HG03108 (cell line): Measurements from ENCODE around the gene PROCA1.

ENCODE experiments used
- ATAC-seq: cut with Tn5 transposase; IDR thresholded peaks from one replicate; pipeline ENCODE4 v1.9.1; 2021; ENCODE audit warnings: moderate library complexity; ENCODE audit not compliant: unreplicated experiment

PROCA1 gene

DNA sequence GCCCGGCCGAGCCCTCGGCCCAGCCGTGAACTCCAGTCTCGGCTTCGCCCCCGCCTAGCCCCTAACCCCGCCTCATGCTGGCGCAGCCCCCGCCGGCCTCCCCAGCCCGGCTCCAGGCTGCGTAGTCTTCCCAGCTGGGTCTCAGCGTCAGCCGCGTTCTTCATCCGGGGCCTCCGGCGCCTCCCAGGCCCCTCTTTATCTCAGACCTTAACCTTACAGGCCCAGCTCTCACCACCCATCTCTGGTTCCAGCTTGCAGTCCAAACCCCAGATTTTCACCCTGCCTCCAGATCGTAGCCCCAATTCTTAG is at the start of gene PROCA1:
Gene PROCA1, minus strand, starts transcription at position 166 of the 309 bp plus-strand sequence. CDS start 228 bp downstream, outside the sequence.
- ATAC-seq: no peak

- ATAC-seq: no peak
These were observed 49.2 kb upstream of the PROCA1 start for GRCh38 chr17:28760601-28761562.

GRCh38 chr17:28759256-28759865 is 47.7 kb upstream of the PROCA1 start:
- ATAC-seq: no peak

DNA sequence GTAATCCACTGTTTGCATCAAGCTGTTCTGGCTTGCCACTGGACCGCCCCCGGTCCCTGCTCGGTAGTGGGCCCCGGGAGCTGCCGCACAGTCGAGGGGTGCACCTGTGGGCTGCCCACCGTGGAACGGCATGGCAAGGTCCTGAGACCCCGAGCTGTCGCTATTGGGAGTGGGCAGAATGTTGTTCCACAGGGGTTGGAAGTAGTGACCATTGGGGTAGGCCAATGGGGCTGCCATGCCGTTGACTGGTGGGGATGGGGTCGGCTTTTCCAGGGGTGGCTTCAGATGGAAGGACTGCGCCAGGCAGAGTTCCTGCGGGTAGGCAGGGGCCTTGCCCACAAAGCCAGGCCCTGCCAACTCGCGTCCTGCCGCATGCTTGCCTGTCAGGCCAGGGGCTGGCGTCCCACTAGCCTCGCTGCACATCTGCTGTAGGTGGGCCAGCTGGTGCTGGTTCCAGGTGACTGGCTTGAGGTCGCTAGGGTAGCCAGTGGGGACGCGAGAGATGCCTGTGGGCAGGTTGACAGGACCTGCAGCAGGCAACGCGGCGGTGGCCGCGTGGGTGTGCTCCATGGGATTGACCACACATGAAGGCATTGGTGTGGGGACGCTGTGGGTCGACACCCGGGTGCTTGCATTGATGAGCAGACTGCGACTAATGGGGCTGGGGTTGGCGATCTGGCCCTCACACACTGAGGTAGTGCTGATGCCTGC is 46.9 kb upstream of the PROCA1 start:
- no peak for ATAC-seq

DNA sequence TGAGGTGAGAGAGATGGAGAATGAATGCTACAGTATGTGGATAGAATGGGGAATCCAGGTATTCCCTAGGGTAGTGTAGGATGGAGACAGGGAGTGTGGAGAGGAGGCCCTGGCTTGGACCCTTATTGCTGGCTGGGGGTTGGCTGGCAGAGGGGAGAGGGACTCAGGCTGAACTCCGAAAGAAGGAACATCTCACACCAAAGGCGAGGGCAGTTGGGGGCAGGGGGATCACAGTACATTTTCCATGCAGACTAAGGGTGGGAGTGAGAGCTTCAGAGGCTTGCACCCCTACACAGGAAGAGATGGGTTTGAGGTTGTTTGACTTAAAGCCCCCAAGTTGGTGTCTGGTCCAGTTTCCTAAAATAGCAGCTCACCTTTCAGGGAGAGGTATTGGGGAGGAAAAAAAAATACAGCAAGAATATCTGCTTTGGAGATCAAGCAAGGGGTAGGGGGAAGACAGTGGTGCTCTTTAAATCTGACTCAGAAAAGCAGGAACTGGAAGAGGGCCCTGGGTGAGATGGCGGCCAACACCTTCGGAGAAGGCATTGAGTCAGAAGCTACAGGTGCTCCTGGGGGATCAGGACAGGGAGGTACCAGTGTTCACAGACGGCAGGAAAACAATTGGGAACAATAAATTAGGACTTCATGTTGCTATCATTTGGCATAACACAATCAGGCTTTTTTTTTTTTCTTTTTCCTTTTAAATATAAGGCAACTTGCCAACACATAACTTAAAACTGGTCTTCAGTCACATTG is 44.5 kb upstream of the PROCA1 start:
- no peak for ATAC-seq

DNA sequence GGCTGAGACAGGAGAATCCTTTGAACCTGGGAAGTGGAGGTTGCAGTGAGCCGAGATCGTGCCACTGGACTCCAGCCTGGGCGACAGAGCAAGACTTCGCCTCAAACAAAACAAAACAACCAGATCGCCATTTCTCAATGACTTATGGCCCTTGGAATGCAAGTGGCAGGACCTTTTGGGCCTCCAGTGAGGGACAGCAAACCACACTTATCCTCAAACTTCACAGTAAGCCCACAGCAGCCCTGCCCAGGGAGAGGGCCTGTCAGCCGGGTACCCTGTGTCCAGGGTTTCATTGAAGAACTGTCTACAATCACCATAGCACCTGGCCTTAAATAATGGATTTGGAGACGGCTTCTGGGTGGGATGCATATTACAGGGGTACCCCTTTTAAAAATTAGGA is 43.8 kb upstream of the PROCA1 start:
- no peak for ATAC-seq

DNA sequence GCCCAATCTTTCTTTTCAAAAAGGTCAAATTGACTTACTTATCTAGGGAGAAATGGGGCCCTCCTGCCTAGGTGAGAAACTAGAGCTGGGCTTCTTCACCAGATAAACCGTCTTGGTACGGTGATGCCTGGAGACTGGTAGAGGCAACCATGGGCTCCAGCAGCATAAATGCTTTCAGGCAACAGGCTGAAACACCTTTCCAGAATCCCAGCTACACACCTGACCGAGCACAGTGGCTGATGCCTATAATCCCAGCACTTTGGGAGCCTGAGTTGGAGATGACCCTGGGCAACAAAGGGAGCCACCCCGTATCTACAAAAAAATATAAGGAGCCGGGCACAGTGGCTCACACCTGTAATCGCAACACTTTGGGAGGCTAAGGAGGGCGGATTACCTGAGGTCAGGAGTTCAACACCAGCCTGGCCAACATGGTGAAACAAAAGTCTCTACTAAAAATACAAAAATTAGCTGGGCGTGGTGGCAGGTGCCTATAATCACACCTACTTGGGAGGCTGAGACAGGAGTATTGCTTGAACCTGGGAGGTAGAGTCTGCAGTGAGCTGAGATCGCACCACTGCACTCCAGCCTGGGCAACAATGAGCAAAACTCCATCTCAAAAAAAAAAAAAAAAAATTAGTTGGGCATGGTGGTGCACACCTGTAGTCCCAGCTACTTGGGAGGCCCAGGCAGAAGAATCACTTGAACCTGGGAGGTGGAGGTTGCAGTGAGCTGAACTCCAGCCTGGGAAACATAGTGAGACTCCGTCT is 40.1 kb upstream of the PROCA1 start:
- ATAC-seq: no peak

GRCh38 chr17:28750178-28751047 is 38.7 kb upstream of the PROCA1 start:
- peak; percentile 70 for ATAC-seq

DNA sequence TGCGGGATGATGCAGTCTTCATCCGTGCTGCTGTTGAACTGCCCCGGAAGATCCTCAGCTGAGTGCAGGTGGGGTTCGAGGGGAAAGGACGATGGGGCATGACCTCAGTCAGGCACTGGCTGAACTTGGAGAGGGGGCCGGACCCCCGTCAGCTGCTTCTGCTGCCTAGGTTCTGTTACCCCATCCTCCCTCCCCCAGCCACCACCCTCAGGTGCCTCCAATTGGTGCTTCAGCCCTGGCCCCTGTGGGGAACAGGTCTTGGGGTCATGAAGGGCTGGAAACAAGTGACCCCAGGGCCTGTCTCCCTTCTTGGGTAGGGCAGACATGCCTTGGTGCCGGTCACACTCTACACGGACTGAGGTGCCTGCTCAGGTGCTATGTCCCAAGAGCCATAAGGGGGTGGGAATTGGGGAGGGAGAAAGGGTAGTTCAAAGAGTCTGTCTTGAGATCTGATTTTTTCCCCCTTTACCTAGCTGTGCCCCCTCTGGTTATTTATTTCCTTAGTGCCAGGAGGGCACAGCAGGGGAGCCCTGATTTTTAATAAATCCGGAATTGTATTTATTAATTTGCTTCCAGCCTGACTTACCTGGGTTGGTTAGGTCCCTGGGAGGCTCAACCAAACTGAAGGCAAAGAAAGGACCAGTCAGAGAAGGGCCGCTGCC is 38.0 kb upstream of the PROCA1 start:
- ATAC-seq: no peak

DNA sequence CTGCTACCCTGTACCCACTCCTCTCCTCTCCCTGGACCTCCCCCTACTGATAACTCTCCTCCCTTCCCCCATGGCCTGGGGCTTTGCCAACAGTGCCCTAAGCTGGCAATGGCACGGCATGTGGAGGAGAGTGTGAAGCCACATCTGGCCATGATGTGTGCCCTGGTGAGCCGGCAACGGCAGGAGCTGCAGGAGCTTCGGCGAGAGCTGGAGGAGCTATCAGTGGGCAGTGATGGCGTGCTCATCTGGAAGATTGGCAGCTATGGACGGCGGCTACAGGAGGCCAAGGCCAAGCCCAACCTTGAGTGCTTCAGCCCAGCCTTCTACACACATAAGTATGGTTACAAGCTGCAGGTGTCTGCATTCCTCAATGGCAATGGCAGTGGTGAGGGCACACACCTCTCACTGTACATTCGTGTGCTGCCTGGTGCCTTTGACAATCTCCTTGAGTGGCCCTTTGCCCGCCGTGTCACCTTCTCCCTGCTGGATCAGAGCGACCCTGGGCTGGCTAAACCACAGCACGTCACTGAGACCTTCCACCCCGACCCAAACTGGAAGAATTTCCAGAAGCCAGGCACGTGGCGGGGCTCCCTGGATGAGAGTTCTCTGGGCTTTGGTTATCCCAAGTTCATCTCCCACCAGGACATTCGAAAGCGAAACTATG is 37.3 kb upstream of the PROCA1 start:
- no peak for ATAC-seq

DNA sequence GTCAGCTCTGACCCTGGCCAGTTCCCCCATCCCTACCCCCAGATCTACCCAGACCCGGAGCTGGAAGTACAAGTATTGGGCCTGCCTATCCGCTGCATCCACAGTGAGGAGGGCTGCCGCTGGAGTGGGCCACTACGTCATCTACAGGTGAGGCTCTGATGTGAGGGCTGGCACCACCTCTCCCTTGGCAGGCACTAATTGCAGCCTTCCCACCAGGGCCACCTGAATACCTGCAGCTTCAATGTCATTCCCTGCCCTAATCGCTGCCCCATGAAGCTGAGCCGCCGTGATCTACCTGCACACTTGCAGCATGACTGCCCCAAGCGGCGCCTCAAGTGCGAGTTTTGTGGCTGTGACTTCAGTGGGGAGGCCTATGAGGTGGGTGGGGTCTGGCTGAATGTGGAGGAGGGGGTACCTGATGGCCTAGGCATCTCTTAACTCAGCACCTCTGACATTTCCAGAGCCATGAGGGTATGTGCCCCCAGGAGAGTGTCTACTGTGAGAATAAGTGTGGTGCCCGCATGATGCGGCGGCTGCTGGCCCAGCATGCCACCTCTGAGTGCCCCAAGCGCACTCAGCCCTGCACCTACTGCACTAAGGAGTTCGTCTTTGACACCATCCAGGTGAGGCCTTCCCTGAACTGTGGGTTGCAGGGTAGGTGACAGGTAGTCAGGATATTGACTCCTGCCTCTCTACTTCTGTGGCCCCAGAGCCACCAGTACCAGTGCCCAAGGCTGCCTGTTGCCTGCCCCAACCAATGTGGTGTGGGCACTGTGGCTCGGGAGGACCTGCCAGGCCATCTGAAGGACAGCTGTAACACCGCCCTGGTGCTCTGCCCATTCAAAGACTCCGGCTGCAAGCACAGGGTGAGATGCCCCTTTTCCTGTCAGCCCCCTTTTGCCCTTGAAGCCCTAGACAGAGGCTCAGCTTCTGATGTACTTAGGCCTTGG is 36.4 kb upstream of the PROCA1 start:
- ATAC-seq: no peak

GRCh38 chr17:28747051-28747691 is 35.5 kb upstream of the PROCA1 start:
- no peak for ATAC-seq

- ATAC-seq: no peak
These were observed 34.9 kb upstream of the PROCA1 start for GRCh38 chr17:28746611-28747050.

DNA sequence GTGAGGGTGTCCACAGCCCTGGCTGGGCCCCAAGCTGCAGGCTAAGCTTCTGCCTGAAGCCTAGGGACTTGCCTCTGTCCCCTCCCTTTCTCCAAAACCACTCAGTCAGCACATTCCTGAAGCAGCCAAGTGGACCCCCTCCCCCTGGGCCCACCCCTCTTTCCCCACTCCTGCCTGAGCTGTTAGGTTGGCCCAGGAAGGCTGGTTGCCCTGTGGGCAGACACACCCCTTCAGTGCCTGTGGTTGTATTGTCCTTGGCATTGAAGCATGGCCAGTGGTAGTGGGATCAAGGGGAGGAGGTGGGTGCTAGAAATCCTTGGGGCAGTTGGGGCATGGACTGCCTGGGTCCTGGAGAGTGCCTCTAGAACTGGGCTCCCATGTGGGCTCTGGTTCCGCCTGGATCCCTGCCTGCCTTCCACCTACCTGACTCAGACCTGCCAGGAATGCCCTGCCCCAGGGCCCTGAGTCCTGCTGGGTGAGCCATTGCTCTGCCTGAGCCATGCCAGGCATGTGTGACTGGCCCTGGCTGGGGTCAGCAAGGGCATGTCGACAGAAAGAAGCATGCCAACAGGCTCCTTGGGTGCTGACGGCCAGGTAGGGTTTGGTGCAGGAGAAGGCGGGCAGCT is 34.2 kb upstream of the PROCA1 start:
- ATAC-seq: no peak

GRCh38 chr17:28744972-28745785 is 33.5 kb upstream of the PROCA1 start:
- ATAC-seq: no peak
